Right ventricle myocardium superior (tissue), 1 donor: Measurements from ENCODE around the gene HJV. TPM values are rescaled to one million over a fixed set of nuclear protein-coding genes. Genes with fewer than 3 reads are reported as not detected.
"Not testable (repeated sequence)": the region's sequence is repeated elsewhere in the genome, so short reads cannot be mapped to it uniquely, and the experiment has no call there.

Experiments used
- ATAC-seq: fragments of 200-7000 bp; cut with Tn5 transposase; one replicate; pipeline ENCODE4 v1.9.1; 2020; ENCODE audit warnings: mild to moderate bottlenecking; ENCODE audit not compliant: poor library complexity
- DNase-seq: peaks from one replicate; pipeline ENCODE4 v3.0.0-alpha.2; 2020
- intact Hi-C: fragments of 100-400 bp; cut with DNase I; formaldehyde crosslinking; loops from one replicate; pipeline ENCODE4 v1.11.2; 2022
- long read RNA-seq: library from polyadenylated mRNA; unstranded; transcript quantifications from one replicate; pipeline ENCODE4 v2.0.0, GENCODE V29; 2021
- total RNA-seq: library from RNA; stranded (reverse); fragmentation: NEBNext Ultra II Directional; extraction: Animal tissue kit (Norgen Biotek cat#: 25700); gene quantifications from one replicate; pipeline ENCODE4 v1.2.1, GENCODE V29; 2021
- donor health status: DM: no; HTN: yes; CAD: no; lungs with severe emphysema.

Gene HJV
- total RNA-seq: 88.1 TPM
- long read RNA-seq, transcript HJV-202 (3 exons, 2,123 nt): major isoform, 69 of 188 reads
- long read RNA-seq, transcript HJV-201 (4 exons, 2,234 nt): minor isoform, 47 of 188 reads
- long read RNA-seq, partial matches to known transcripts: 16 of 188 reads
- long read RNA-seq, other reads (novel, unspliced or antisense): 53 of 188 reads

GRCh38 chr1:146021622-146022402 lies at the start of gene HJV:
Gene HJV (minus strand): TSS chr1:146021735. CDS start chr1:146020231, 1,504 bp downstream.
- ATAC-seq: peak; percentile 72
- intact Hi-C loops: no loop called here
- no peak for DNase-seq

- DNase-seq, intact Hi-C loops, ATAC-seq: not testable (repeated sequence)
These were observed 37.6 kb upstream of the HJV start for GRCh38 chr1:146059148-146059547.

- DNase-seq (peak; percentile 90), ATAC-seq (peak; percentile 91)
- intact Hi-C loops: not testable (repeated sequence)
These were observed 30.5 kb upstream of the HJV start for GRCh38 chr1:146051852-146052676.

GRCh38 chr1:146051452-146051851 lies 29.9 kb upstream of the HJV start:
- DNase-seq (peak; percentile 17), ATAC-seq (peak; percentile 53)
- intact Hi-C loops: no loop called here

- DNase-seq, intact Hi-C loops, ATAC-seq: not testable (repeated sequence)
These were observed 29.1 kb upstream of the HJV start for GRCh38 chr1:146050652-146050963.

- peak; percentile 33 for DNase-seq
- ATAC-seq, intact Hi-C loops: not testable (repeated sequence)
These were observed 28.5 kb upstream of the HJV start for GRCh38 chr1:146049866-146050651.

- ATAC-seq (no peak), DNase-seq (peak; percentile 15)
- intact Hi-C loops: no loop called here
These were observed 27.9 kb upstream of the HJV start for GRCh38 chr1:146049436-146049835.

GRCh38 chr1:146048514-146049115 lies 27.1 kb upstream of the HJV start:
- intact Hi-C loops, DNase-seq, ATAC-seq: not testable (repeated sequence)

- intact Hi-C loops: no loop called here
- DNase-seq: no peak
These were observed 25.1 kb upstream of the HJV start for GRCh38 chr1:146046664-146047063.

GRCh38 chr1:146039844-146040194 lies 18.3 kb upstream of the HJV start:
- DNase-seq (no peak), ATAC-seq (no peak)
- intact Hi-C loops: no loop called here

More at GRCh38 chr1:146046664-146047063, 25.1 kb upstream of the HJV start:
- no peak for ATAC-seq

GRCh38 chr1:146036965-146037646 lies 15.6 kb upstream of the HJV start:
- peak; percentile 75 for ATAC-seq
- intact Hi-C loops: no loop called here

GRCh38 chr1:146036241-146036964 lies 14.9 kb upstream of the HJV start:
- intact Hi-C loops: no loop called here
- DNase-seq: no peak
- no peak for ATAC-seq

More at GRCh38 chr1:146036965-146037646, 15.6 kb upstream of the HJV start:
- peak; percentile 85 for DNase-seq

GRCh38 chr1:146035048-146035423 lies 13.5 kb upstream of the HJV start:
- no peak for ATAC-seq
- no peak for DNase-seq
- intact Hi-C loops: no loop called here

- intact Hi-C loops: no loop called here
- no peak for DNase-seq
- no peak for ATAC-seq
These were observed 11.2 kb upstream of the HJV start for GRCh38 chr1:146032631-146033219.

GRCh38 chr1:146031476-146031875 lies 9.9 kb upstream of the HJV start:
- ATAC-seq (no peak), DNase-seq (no peak)
- intact Hi-C loops: no loop called here

- peak; percentile 42 for ATAC-seq
- no peak for DNase-seq
- intact Hi-C loops: no loop called here
These were observed 7.6 kb upstream of the HJV start for GRCh38 chr1:146029117-146029516.

- ATAC-seq, DNase-seq, intact Hi-C loops: not testable (repeated sequence)
These were observed 5.1 kb upstream of the HJV start for GRCh38 chr1:146026650-146027049.
